SKM-1 treated with dmso at 0.1 percent for 144 hours (cell line): ENCODE results near the gene PGAP3.
"Not testable (repeated sequence)": the region's sequence is repeated elsewhere in the genome, so short reads cannot be mapped to it uniquely, and the experiment has no call there.

Source experiments
- DNase-seq: peaks from one replicate; lab custom pipeline; 2025; ENCODE audit not compliant: unreplicated experiment; lab: John Stamatoyannopoulos, UW

The PGAP3 gene

GRCh38 chr17:39715375-39716072 lies 27.7 kb upstream of the PGAP3 start:
- no peak for DNase-seq

GRCh38 chr17:39714234-39714633 lies 26.4 kb upstream of the PGAP3 start:
- DNase-seq, result no peak

- no peak for DNase-seq
These were observed 24.0 kb upstream of the PGAP3 start for GRCh38 chr17:39711851-39712250.

- not testable (repeated sequence) for DNase-seq
These were observed 23.2 kb upstream of the PGAP3 start for GRCh38 chr17:39711071-39711470.

- DNase-seq, result no peak
These were observed 22.4 kb upstream of the PGAP3 start for GRCh38 chr17:39709998-39710964.

- DNase-seq, result no peak
These were observed 21.6 kb upstream of the PGAP3 start for GRCh38 chr17:39709319-39709997.

- no peak for DNase-seq
These were observed 19.1 kb upstream of the PGAP3 start for GRCh38 chr17:39706921-39707337.

- DNase-seq, result no peak
These were observed 18.5 kb upstream of the PGAP3 start for GRCh38 chr17:39706383-39706782.

- DNase-seq, result no peak
These were observed 18.0 kb upstream of the PGAP3 start for GRCh38 chr17:39705786-39706348.

- DNase-seq, result no peak
These were observed 17.1 kb upstream of the PGAP3 start for GRCh38 chr17:39704821-39705551.

- no peak for DNase-seq
These were observed 16.1 kb upstream of the PGAP3 start for GRCh38 chr17:39703913-39704312.

- DNase-seq, result no peak
These were observed 15.3 kb upstream of the PGAP3 start for GRCh38 chr17:39702901-39703893.

- no peak for DNase-seq
These were observed 14.0 kb upstream of the PGAP3 start for GRCh38 chr17:39701784-39702422.

GRCh38 chr17:39701012-39701783 lies 13.3 kb upstream of the PGAP3 start:
- DNase-seq, result no peak

GRCh38 chr17:39700148-39700987 lies 12.5 kb upstream of the PGAP3 start:
- DNase-seq, result no peak

GRCh38 chr17:39699818-39700147 lies 11.9 kb upstream of the PGAP3 start, which contains the start of gene ERBB2:
Gene ERBB2 (plus strand): TSS chr17:39700064. CDS start chr17:39700239, 175 bp downstream.
- DNase-seq, result no peak

- DNase-seq, result not testable (repeated sequence)
These were observed 11.4 kb upstream of the PGAP3 start for GRCh38 chr17:39699157-39699817.
